Activated CD8-positive, alpha-beta memory T cell treated with anti-CD3 and anti-CD28 coated beads, Interleukin-2, amount 10 ng/mL, durations not matched to agents 7 days and 5 days (primary cell): Measurements from ENCODE around the gene DPF3. TPM values are rescaled to one million over a fixed set of nuclear protein-coding genes. Genes with fewer than 3 reads are reported as not detected.

Experiments used
- ATAC-seq: fragments of 150-1000 bp; cut with Tn5 transposase; one replicate; pipeline ENCODE4 v1.10.0; 2021; ENCODE audit warnings: moderate library complexity
- CTCF ChIA-PET: fragments of 350-600 bp; sonication (Branson Sonifier 250); formaldehyde crosslinking; loops from one replicate; lab custom pipeline; 2021; ENCODE audit warnings: antibody characterized with exemption; lab: Charles Lee
- DNase-seq: peaks from one replicate; pipeline ENCODE4 v3.0.0-alpha.2; 2020
- H3K27ac Mint-ChIP-seq: one replicate; pipeline ENCODE4 v1.8.0; 2021; ENCODE audit warnings: mild to moderate bottlenecking, mixed read lengths
- H3K27me3 Mint-ChIP-seq: one replicate; pipeline ENCODE4 v1.8.0; 2021; ENCODE audit warnings: mixed read lengths
- H3K36me3 Mint-ChIP-seq: one replicate; pipeline ENCODE4 v1.8.0; 2021; ENCODE audit warnings: mild to moderate bottlenecking, mixed read lengths
- H3K4me1 Mint-ChIP-seq: one replicate; pipeline ENCODE4 v1.8.0; 2021; ENCODE audit warnings: mixed read lengths
- H3K4me3 Mint-ChIP-seq: one replicate; pipeline ENCODE4 v1.8.0; 2021; ENCODE audit warnings: mild to moderate bottlenecking, moderate library complexity, mixed read lengths
- H3K9me3 Mint-ChIP-seq: one replicate; pipeline ENCODE4 v1.8.0; 2022; ENCODE audit warnings: low read depth, mixed read lengths
- total RNA-seq, 2 experiments: library from RNA; stranded (reverse); gene quantifications; one replicate each; pipeline ENCODE4 v1.2.3, GENCODE V29; 2021

Gene DPF3
- total RNA-seq, 2 experiments from 2014 or later = 10.2 to 12.2 TPM

GRCh38 chr14:72598306-72598705, 295.6 kb downstream of the DPF3 start:
- CTCF ChIA-PET = interaction anchor here (1.1 to 2.1 kb wide), 3 partner anchors 66 to 306 kb away, joined by 3 to 5 read pairs (median 3); no protein-coding TSS in a partner anchor
- ATAC-seq = no peak
- peaks cover 2% of the 10 kb centered on the region for H3K9me3 Mint-ChIP-seq
- peaks cover 20% of the 10 kb centered on the region for H3K36me3 Mint-ChIP-seq
- no peak for DNase-seq
- H3K27ac Mint-ChIP-seq = no peak overlapping the region
- H3K4me1 Mint-ChIP-seq = peaks cover 31% of the 10 kb centered on the region
- H3K4me3 Mint-ChIP-seq = no peak overlapping the region
- peaks cover 60% of the 10 kb centered on the region for H3K27me3 Mint-ChIP-seq

GRCh38 chr14:72597252-72598233, 296.4 kb downstream of the DPF3 start:
- Mint-ChIP-seq H3K4me1 (peaks cover 38% of the 10 kb centered on the region), H3K27ac (no peak overlapping the region), H3K36me3 (peaks cover 25% of the 10 kb centered on the region), H3K27me3 (peaks cover 63% of the 10 kb centered on the region), H3K4me3 (no peak overlapping the region), H3K9me3 (peaks cover 2% of the 10 kb centered on the region)
- ATAC-seq (no peak), DNase-seq (no peak)
- CTCF ChIA-PET = interaction anchor here (1.1 to 4.3 kb wide), 4 partner anchors 65 to 307 kb away, joined by 3 to 22 read pairs (median 4); no protein-coding TSS in a partner anchor

DNA sequence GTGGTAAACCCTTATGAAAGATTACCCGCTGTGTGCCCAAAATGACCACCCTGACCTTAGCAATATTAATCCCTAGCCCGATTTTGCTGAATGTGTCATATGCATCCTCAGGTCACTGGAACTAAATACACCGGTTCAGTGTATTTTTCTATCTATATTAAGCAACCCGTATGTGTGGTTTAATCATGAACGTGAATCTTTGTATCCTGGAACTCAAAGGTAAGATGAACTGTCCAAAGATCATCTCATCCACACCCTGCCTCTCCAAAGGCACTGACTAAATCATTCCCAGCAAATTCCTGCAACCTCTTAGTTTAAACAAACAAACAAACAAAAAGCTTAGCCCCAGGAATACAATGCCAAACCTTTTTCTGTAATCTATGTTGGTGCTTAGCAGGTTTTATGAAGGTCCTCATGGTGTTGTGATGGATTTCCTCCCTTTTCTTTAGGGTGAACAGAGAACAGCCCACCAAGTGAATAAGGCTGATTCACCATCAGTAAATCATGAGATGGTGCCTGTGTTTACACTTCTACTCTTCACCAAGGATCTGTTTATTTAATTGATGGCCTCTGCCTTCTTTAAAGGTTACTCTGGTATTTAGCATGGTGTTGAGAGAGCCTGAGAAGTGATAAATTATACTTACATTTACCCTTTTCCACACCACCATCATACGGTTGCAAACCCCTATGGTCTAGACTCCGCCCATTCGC, 298.6 kb downstream of the DPF3 start:
- H3K9me3 Mint-ChIP-seq = peaks cover 4% of the 10 kb centered on the region
- peaks cover 58% of the 10 kb centered on the region for H3K4me1 Mint-ChIP-seq
- DNase-seq = no peak
- H3K4me3 Mint-ChIP-seq = no peak overlapping the region
- peak overlapping the region; percentile 72 for H3K27ac Mint-ChIP-seq
- peaks cover 59% of the 10 kb centered on the region for H3K27me3 Mint-ChIP-seq
- peaks cover 39% of the 10 kb centered on the region for H3K36me3 Mint-ChIP-seq
- CTCF ChIA-PET = interaction anchor here (1.0 to 4.3 kb wide), 9 partner anchors 9 to 309 kb away, joined by 3 to 22 read pairs (median 4); no protein-coding TSS in a partner anchor
- no peak for ATAC-seq

DNA sequence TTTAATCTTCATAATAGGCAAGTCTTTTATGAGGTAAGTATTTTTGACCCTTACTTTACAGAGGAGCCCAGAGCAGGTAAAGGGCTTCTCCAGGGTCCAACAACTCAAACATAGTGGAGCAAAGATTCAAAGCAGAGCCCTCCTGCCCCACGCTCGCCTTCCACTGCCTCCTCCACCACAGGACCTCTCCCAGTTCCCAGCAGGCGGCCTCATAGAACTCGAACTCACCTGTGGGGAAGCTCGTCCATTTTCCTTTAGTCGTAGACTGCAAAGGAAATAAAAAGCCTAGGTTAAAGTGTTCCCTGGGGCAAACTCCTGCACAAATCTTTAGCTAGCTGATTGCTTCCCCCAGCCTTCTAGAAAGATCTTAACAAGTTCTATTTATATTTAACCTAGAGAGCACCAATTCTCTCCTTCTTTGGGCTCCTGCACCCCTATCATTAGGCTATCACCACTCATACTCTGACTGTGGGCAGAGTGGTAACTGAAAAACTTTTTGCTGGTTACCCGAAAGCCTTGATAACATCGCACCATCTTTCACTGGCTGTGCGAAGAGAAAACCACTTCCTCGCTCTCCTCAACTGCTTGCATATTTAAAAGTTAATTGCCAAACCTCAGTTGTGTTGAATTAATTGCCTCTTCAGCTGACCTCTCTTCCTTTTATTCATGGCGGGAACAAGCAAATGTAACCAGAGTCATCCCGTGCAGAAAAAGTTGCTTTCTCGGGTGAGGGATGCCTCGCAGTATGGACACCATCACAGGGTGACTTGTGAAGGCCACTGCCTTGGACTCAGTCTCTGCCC, 299.6 kb downstream of the DPF3 start:
- DNase-seq (peak; percentile 88), ATAC-seq (peak; percentile 91)
- H3K27me3 Mint-ChIP-seq = peaks cover 62% of the 10 kb centered on the region
- H3K4me3 Mint-ChIP-seq = peak overlapping the region; percentile 49
- H3K4me1 Mint-ChIP-seq = peaks cover 65% of the 10 kb centered on the region
- peaks cover 46% of the 10 kb centered on the region for H3K36me3 Mint-ChIP-seq
- CTCF ChIA-PET = interaction anchor here (1.0 to 4.3 kb wide), 10 partner anchors 8 to 354 kb away, joined by 3 to 22 read pairs (median 4); no protein-coding TSS in a partner anchor
- H3K27ac Mint-ChIP-seq = peak overlapping the region; percentile 72
- peaks cover 8% of the 10 kb centered on the region for H3K9me3 Mint-ChIP-seq

DNA sequence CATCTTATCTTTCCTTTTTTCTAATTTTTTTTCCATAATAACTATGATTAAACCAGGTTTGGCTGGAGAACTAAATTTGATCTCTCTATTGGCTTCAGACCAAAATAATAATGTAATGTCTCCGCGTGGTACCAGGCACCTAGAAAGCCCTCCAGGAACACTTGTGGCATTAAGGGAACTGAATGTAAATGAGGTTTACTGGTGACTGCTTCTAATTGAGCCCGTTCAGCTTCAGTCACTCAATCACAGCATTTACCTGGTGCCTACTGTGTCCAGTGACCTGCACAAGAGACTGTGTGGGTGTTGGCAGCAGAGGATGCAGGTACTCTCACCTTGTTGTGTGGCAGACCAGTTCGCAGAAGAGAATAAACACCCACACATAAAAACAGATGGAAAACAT, 302.5 kb downstream of the DPF3 start:
- H3K4me3 Mint-ChIP-seq = no peak overlapping the region
- CTCF ChIA-PET = no interaction called here
- peaks cover 15% of the 10 kb centered on the region for H3K9me3 Mint-ChIP-seq
- H3K36me3 Mint-ChIP-seq = peaks cover 55% of the 10 kb centered on the region
- no peak overlapping the region for H3K27ac Mint-ChIP-seq
- no peak for ATAC-seq
- peaks cover 51% of the 10 kb centered on the region for H3K27me3 Mint-ChIP-seq
- peaks cover 63% of the 10 kb centered on the region for H3K4me1 Mint-ChIP-seq
- DNase-seq = no peak

- Mint-ChIP-seq H3K27me3 (peaks cover 50% of the 10 kb centered on the region), H3K27ac (peak overlapping the region; percentile 77), H3K36me3 (peaks cover 55% of the 10 kb centered on the region), H3K4me1 (peaks cover 56% of the 10 kb centered on the region), H3K4me3 (peak overlapping the region; percentile 1), H3K9me3 (peaks cover 13% of the 10 kb centered on the region)
- ATAC-seq (peak; percentile 34), DNase-seq (peak; percentile 78)
- CTCF ChIA-PET = no interaction called here
Measured at GRCh38 chr14:72590577-72590976, 303.3 kb downstream of the DPF3 start.

- DNase-seq (no peak), ATAC-seq (no peak)
- Mint-ChIP-seq H3K36me3 (peaks cover 52% of the 10 kb centered on the region), H3K9me3 (peaks cover 13% of the 10 kb centered on the region), H3K27me3 (peaks cover 51% of the 10 kb centered on the region), H3K27ac (no peak overlapping the region), H3K4me3 (no peak overlapping the region), H3K4me1 (peaks cover 47% of the 10 kb centered on the region)
- CTCF ChIA-PET = no interaction called here
Measured at GRCh38 chr14:72589652-72590051, 304.2 kb downstream of the DPF3 start.

- peaks cover 58% of the 10 kb centered on the region for H3K27me3 Mint-ChIP-seq
- H3K4me1 Mint-ChIP-seq = peaks cover 39% of the 10 kb centered on the region
- no peak overlapping the region for H3K4me3 Mint-ChIP-seq
- no peak overlapping the region for H3K27ac Mint-ChIP-seq
- H3K36me3 Mint-ChIP-seq = peaks cover 53% of the 10 kb centered on the region
- CTCF ChIA-PET = no interaction called here
- H3K9me3 Mint-ChIP-seq = peaks cover 13% of the 10 kb centered on the region
- DNase-seq (no peak), ATAC-seq (no peak)
Measured at GRCh38 chr14:72588521-72588920, 305.4 kb downstream of the DPF3 start.

- ATAC-seq (no peak), DNase-seq (no peak)
- peaks cover 51% of the 10 kb centered on the region for H3K27me3 Mint-ChIP-seq
- H3K27ac Mint-ChIP-seq = no peak overlapping the region
- CTCF ChIA-PET = interaction anchor here (1.2 kb wide), 1 partner anchor 20 kb away, joined by 3 read pairs; no protein-coding TSS in a partner anchor
- peaks cover 4% of the 10 kb centered on the region for H3K9me3 Mint-ChIP-seq
- peaks cover 8% of the 10 kb centered on the region for H3K4me1 Mint-ChIP-seq
- H3K36me3 Mint-ChIP-seq = peaks cover 23% of the 10 kb centered on the region
- H3K4me3 Mint-ChIP-seq = no peak overlapping the region
Measured at GRCh38 chr14:72583316-72584272, 310.3 kb downstream of the DPF3 start.

GRCh38 chr14:72582582-72582981, 311.3 kb downstream of the DPF3 start:
- Mint-ChIP-seq H3K27ac (no peak overlapping the region), H3K36me3 (peaks cover 20% of the 10 kb centered on the region), H3K4me3 (no peak overlapping the region), H3K27me3 (peaks cover 56% of the 10 kb centered on the region), H3K4me1 (peaks cover 8% of the 10 kb centered on the region), H3K9me3 (peaks cover 2% of the 10 kb centered on the region)
- CTCF ChIA-PET = interaction anchor here (1.2 to 1.8 kb wide), 3 partner anchors 10 to 21 kb away, joined by 3 to 4 read pairs (median 3); no protein-coding TSS in a partner anchor
- DNase-seq (no peak), ATAC-seq (no peak)

GRCh38 chr14:72578514-72578913, 315.4 kb downstream of the DPF3 start:
- DNase-seq (no peak), ATAC-seq (no peak)
- Mint-ChIP-seq H3K4me3 (no peak overlapping the region), H3K9me3 (no peaks in the 10 kb centered on the region), H3K36me3 (no peaks in the 10 kb centered on the region), H3K27me3 (peaks cover 59% of the 10 kb centered on the region), H3K27ac (no peak overlapping the region), H3K4me1 (peaks cover 5% of the 10 kb centered on the region)
- CTCF ChIA-PET = no interaction called here

GRCh38 chr14:72577521-72577920, 316.4 kb downstream of the DPF3 start:
- ATAC-seq = no peak
- no peak for DNase-seq
- Mint-ChIP-seq H3K4me3 (no peak overlapping the region), H3K27ac (no peak overlapping the region), H3K9me3 (no peaks in the 10 kb centered on the region), H3K36me3 (no peaks in the 10 kb centered on the region), H3K27me3 (peaks cover 64% of the 10 kb centered on the region), H3K4me1 (peaks cover 5% of the 10 kb centered on the region)
- CTCF ChIA-PET = interaction anchor here (2.1 kb wide), 1 partner anchor 19 kb away, joined by 5 read pairs; no protein-coding TSS in a partner anchor
